Measurements from ENCODE around the gene SLX9.

The SLX9 gene

GRCh38 chr21:44898851-44899767, 40.7 kb upstream of the SLX9 start:
- H3K36me3 ChIP-seq (ENCODE audit: control insufficient read depth, low read length), result no peaks in the 10 kb centered on the region
- H3K79me2 ChIP-seq (ENCODE audit: control insufficient read depth, low read length), result no peaks in the 10 kb centered on the region
- no peaks in the 10 kb centered on the region for H3K9me2 ChIP-seq (replicated peaks; ENCODE audit: control insufficient read depth, low read length)
- H3K27me3 ChIP-seq (ENCODE audit: control insufficient read depth, low read length), result peaks cover 7% of the 10 kb centered on the region; the same call in 1 of the 2 replicates
- H3K9me3 ChIP-seq (ENCODE audit: control insufficient read depth, insufficient read depth, low read length), result peaks cover 11% of the 10 kb centered on the region
- no peaks in the 10 kb centered on the region for H3K4me1 ChIP-seq (ENCODE audit: control insufficient read depth, low read length)
- no peak overlapping the region for H3K4me2 ChIP-seq (ENCODE audit: low read length)
- H3F3A ChIP-seq (ENCODE audit: control insufficient read depth, insufficient read depth), result no peaks in the 10 kb centered on the region
- TF ChIP-seq EZH2phosphoT487 (IDR thresholded peaks at IDR 0.05; ENCODE audit: borderline replicate concordance, low read length) (no peak), CTCF (IDR thresholded peaks at IDR 0.05; ENCODE audit: low read depth, low read length, poor library complexity, severe bottlenecking) (no peak)
- no peaks in the 10 kb centered on the region for H4K20me1 ChIP-seq (ENCODE audit: control insufficient read depth, insufficient read depth, low read depth, low read length)
- no peak overlapping the region for H3K4me3 ChIP-seq (ENCODE audit: low read length)
- no peak overlapping the region for H3K27ac ChIP-seq (ENCODE audit: low read depth, low read length)

GRCh38 chr21:44899768-44900558, 39.9 kb upstream of the SLX9 start:
- H3K9me2 ChIP-seq (replicated peaks; ENCODE audit: control insufficient read depth, low read length), result no peaks in the 10 kb centered on the region
- no peaks in the 10 kb centered on the region for H3K36me3 ChIP-seq (ENCODE audit: control insufficient read depth, low read length)
- H3K4me1 ChIP-seq (ENCODE audit: control insufficient read depth, low read length), result no peaks in the 10 kb centered on the region
- no peak overlapping the region for H3K27ac ChIP-seq (ENCODE audit: low read depth, low read length)
- no peak overlapping the region for H3K4me3 ChIP-seq (ENCODE audit: low read length)
- H3F3A ChIP-seq (ENCODE audit: control insufficient read depth, insufficient read depth), result no peaks in the 10 kb centered on the region
- H3K27me3 ChIP-seq (ENCODE audit: control insufficient read depth, low read length), result peaks cover 2% of the 10 kb centered on the region; the same call in 1 of the 2 replicates
- H3K4me2 ChIP-seq (ENCODE audit: low read length), result no peak overlapping the region
- peaks cover 11% of the 10 kb centered on the region for H3K9me3 ChIP-seq (ENCODE audit: control insufficient read depth, insufficient read depth, low read length)
- no peaks in the 10 kb centered on the region for H4K20me1 ChIP-seq (ENCODE audit: control insufficient read depth, insufficient read depth, low read depth, low read length)
- TF ChIP-seq CTCF (IDR thresholded peaks at IDR 0.05; ENCODE audit: low read depth, low read length, poor library complexity, severe bottlenecking) (no peak), EZH2phosphoT487 (IDR thresholded peaks at IDR 0.05; ENCODE audit: borderline replicate concordance, low read length) (no peak)
- no peaks in the 10 kb centered on the region for H3K79me2 ChIP-seq (ENCODE audit: control insufficient read depth, low read length)

GRCh38 chr21:44900559-44901251, 39.1 kb upstream of the SLX9 start:
- Histone ChIP-seq H3K4me3 (ENCODE audit: low read length) (no peak overlapping the region), H3K9me3 (ENCODE audit: control insufficient read depth, insufficient read depth, low read length) (peaks cover 11% of the 10 kb centered on the region), H4K20me1 (ENCODE audit: control insufficient read depth, insufficient read depth, low read depth, low read length) (no peaks in the 10 kb centered on the region), H3F3A (ENCODE audit: control insufficient read depth, insufficient read depth) (no peaks in the 10 kb centered on the region), H3K27ac (ENCODE audit: low read depth, low read length) (no peak overlapping the region), H3K4me1 (ENCODE audit: control insufficient read depth, low read length) (no peaks in the 10 kb centered on the region), H3K4me2 (ENCODE audit: low read length) (no peak overlapping the region), H3K27me3 (ENCODE audit: control insufficient read depth, low read length) (no peaks in the 10 kb centered on the region), H3K36me3 (ENCODE audit: control insufficient read depth, low read length) (no peaks in the 10 kb centered on the region), H3K9me2 (replicated peaks; ENCODE audit: control insufficient read depth, low read length) (no peaks in the 10 kb centered on the region), H3K79me2 (ENCODE audit: control insufficient read depth, low read length) (no peaks in the 10 kb centered on the region)
- TF ChIP-seq EZH2phosphoT487 (IDR thresholded peaks at IDR 0.05; ENCODE audit: borderline replicate concordance, low read length), result no peak
- no peak for TF ChIP-seq CTCF (IDR thresholded peaks at IDR 0.05; ENCODE audit: low read depth, low read length, poor library complexity, severe bottlenecking)
